ENCODE measurements around the gene HLA-E.
"Not testable (repeated sequence)": the region's sequence is repeated elsewhere in the genome, so short reads cannot be mapped to it uniquely, and the experiment has no call there.

GRCh38 chr6:30488697-30489080, 620 bp upstream of the HLA-E start:
- TF ChIP-seq CTCF, POLR2A (IDR thresholded peaks at IDR 0.05): not testable (repeated sequence)

All from breast epithelium (tissue), 3 donors.